Left ventricle myocardium inferior (tissue), 1 donor: ENCODE data around the gene MTG1. TPM values are rescaled to one million over a fixed set of nuclear protein-coding genes. Genes with fewer than 3 reads are reported as not detected.

ENCODE experiments used
- DNase-seq: peaks from one replicate; pipeline ENCODE4 v3.0.0-alpha.2; 2020
- H3K27ac ChIP-seq: fragments of 200-600 bp; replicated peaks from 2 replicates; pipeline ENCODE4 v1.8.0; 2021
- H3K27me3 ChIP-seq: fragments of 200-600 bp; 2 replicates; pipeline ENCODE4 v1.8.0; 2021; ENCODE audit warnings: low read depth
- H3K36me3 ChIP-seq: fragments of 200-600 bp; 2 replicates; pipeline ENCODE4 v1.8.0; 2021
- H3K4me1 ChIP-seq: fragments of 200-600 bp; 2 replicates; pipeline ENCODE4 v1.8.0; 2021
- H3K4me3 ChIP-seq: fragments of 200-600 bp; 2 replicates; pipeline ENCODE4 v1.8.0; 2021; ENCODE audit warnings: mild to moderate bottlenecking, moderate library complexity
- H3K9me3 ChIP-seq: fragments of 200-600 bp; replicated peaks from 2 replicates; pipeline ENCODE4 v1.8.0; 2021
- CTCF ChIP-seq: fragments of 200-600 bp; IDR thresholded peaks from 2 replicates; pipeline ENCODE4 v1.8.0; 2021; ENCODE audit warnings: antibody characterized with exemption, mild to moderate bottlenecking, borderline replicate concordance
- intact Hi-C: fragments of 100-400 bp; cut with micrococcal nuclease; formaldehyde crosslinking; loops from one replicate; pipeline ENCODE4 v1.11.0; 2022
- total RNA-seq: library from RNA; stranded (reverse); fragmentation: NEBNext Ultra II Directional; extraction: Animal tissue kit (Norgen Biotek cat#: 25700); gene quantifications from one replicate; pipeline ENCODE4 v1.2.1, GENCODE V29; 2021
- donor health status: DM: no; HTN: yes; CAD: no; lungs with severe emphysema.

The MTG1 gene
- total RNA-seq, 1 donor from 2014 or later: 14.0 TPM

- intact Hi-C loops: no loop called here
- Histone ChIP-seq H3K27ac (peak within 1 kb of the TSS; percentile 76), H3K9me3 (no peaks in the 10 kb centered on the region), H3K27me3 (no peaks in the 10 kb centered on the region), H3K4me3 (peak within 1 kb of the TSS; percentile 80), H3K36me3 (peaks cover 8% of the 10 kb centered on the region), H3K4me1 (peaks cover 31% of the 10 kb centered on the region)
- no peak for TF ChIP-seq CTCF
- DNase-seq: peak; percentile 55
Observed at GRCh38 chr10:133357285-133358161, 36.4 kb upstream of the MTG1 start, which contains the start of gene FUOM. Gene FUOM, minus strand, starts transcription at chr10:133358019. Its CDS starts 12 bp downstream, at chr10:133358007.

DNA sequence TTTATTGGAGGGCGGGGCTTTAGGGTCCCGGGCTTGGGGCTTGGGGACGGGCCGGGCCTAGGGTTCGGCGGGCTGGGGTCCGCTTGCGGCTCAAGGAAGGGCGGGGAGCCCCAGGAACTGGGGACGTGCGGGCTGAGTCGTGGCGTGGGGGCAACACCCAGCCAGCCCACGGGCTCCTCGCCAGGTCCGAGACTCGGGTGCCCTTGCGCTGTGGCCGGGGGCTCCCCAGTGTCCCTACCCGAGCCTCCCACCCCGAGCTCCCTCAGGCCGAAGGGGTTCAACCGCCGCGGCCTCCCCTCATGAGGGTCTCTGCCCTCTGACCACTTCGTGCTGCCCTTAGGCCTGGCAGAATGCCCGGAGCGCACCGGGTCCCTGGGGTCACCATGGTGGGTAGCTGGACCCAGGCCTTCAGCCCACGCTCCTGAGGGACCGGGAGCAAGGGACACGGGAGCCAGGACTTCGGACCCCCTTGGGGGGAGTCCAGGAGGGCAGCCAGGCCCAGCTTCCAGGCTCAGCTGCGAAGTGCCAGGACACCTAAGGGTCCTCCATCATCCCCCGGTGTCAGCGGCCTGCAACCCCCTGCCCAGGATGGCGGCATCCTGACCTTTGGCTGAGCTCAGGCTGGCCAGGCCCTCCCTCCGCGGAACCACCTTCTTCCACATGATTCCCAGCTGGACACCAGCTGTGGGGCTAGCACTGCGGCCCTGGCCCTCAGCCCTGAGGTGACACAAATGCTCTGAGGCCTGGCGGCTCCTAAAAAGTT lies 35.6 kb upstream of the MTG1 start:
- intact Hi-C loops: no loop called here
- Histone ChIP-seq H3K27me3 (no peaks in the 10 kb centered on the region), H3K27ac (peak overlapping the region; percentile 76), H3K4me3 (no peak overlapping the region), H3K9me3 (no peaks in the 10 kb centered on the region), H3K36me3 (peaks cover 16% of the 10 kb centered on the region), H3K4me1 (peaks cover 31% of the 10 kb centered on the region)
- no peak for TF ChIP-seq CTCF
- peak; percentile 55 for DNase-seq

GRCh38 chr10:133358925-133359310 lies 35.0 kb upstream of the MTG1 start:
- intact Hi-C loops: no loop called here
- Histone ChIP-seq H3K4me1 (peaks cover 31% of the 10 kb centered on the region), H3K4me3 (no peak overlapping the region), H3K27me3 (no peaks in the 10 kb centered on the region), H3K36me3 (peaks cover 22% of the 10 kb centered on the region), H3K27ac (peak overlapping the region; percentile 76), H3K9me3 (no peaks in the 10 kb centered on the region)
- no peak for TF ChIP-seq CTCF
- DNase-seq: no peak

DNA sequence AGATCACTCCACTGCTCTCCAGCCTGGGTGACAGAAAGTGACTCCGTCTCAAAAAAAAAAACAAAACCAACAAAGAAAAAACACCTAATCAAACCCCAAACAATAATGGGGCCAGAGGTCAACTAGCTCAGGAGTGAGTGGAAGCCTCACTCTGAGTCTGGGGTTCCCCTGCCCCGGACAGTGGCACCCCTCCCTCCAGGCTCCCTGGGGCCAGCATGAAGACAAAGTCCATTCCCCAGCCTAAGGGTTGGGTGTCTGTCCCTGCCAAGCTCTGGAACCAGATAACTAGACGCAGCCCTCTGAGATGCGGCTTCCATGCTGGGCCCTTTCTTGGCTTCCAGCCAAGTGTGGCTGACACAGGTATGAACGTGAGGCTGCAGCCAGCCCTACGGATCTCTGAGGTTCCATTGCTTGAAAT lies 34.4 kb upstream of the MTG1 start:
- Histone ChIP-seq H3K36me3 (peaks cover 28% of the 10 kb centered on the region), H3K27ac (peak overlapping the region; percentile 76), H3K27me3 (no peaks in the 10 kb centered on the region), H3K4me1 (peaks cover 31% of the 10 kb centered on the region), H3K4me3 (no peak overlapping the region), H3K9me3 (no peaks in the 10 kb centered on the region)
- DNase-seq: no peak
- no peak for TF ChIP-seq CTCF
- intact Hi-C loops: no loop called here

- peaks cover 34% of the 10 kb centered on the region for H3K36me3 ChIP-seq
- peaks cover 33% of the 10 kb centered on the region for H3K4me1 ChIP-seq
- H3K4me3 ChIP-seq: no peak overlapping the region
- H3K9me3 ChIP-seq: no peaks in the 10 kb centered on the region
- H3K27ac ChIP-seq: peak overlapping the region; percentile 76
- DNase-seq: no peak
- intact Hi-C loops: no loop called here
- no peak for TF ChIP-seq CTCF
- H3K27me3 ChIP-seq: no peaks in the 10 kb centered on the region
Observed at GRCh38 chr10:133359972-133360610, 33.9 kb upstream of the MTG1 start.
